SJSA1 (cell line): ENCODE measurements around the gene CTF1. TPM values are rescaled to one million over a fixed set of nuclear protein-coding genes. Genes with fewer than 3 reads are reported as not detected.
A peak's percentile ranks its signal among the peaks of the same experiment; 100 is the strongest.

ENCODE experiments used
- DNase-seq, 2 experiments: peaks; one replicate each; pipeline ENCODE4 v3.0.0-alpha.2; 2015 to 2020; ENCODE audit warnings: low spot score in 2 of 2, low read depth in 1 of 2
- H3K27ac ChIP-seq: fragments of 250-450 bp; sonication (Bioruptor Pico); 2 replicates; pipeline ENCODE4 v1.5.1; 2020; ENCODE audit warnings: mild to moderate bottlenecking, moderate library complexity
- H3K27me3 ChIP-seq: fragments of 250-450 bp; sonication (Bioruptor Pico); replicated peaks from 2 replicates; pipeline ENCODE4 v1.5.1; 2020; ENCODE audit warnings: mild to moderate bottlenecking, moderate library complexity
- H3K36me3 ChIP-seq: fragments of 250-450 bp; sonication (Bioruptor Pico); 2 replicates; pipeline ENCODE4 v1.5.1; 2020; ENCODE audit warnings: mild to moderate bottlenecking
- H3K4me1 ChIP-seq: fragments of 250-450 bp; sonication (Bioruptor Pico); replicated peaks from 2 replicates; pipeline ENCODE4 v1.6.1; 2021; ENCODE audit warnings: mild to moderate bottlenecking
- H3K4me3 ChIP-seq: fragments of 250-450 bp; sonication (Bioruptor Pico); 2 replicates; pipeline ENCODE4 v1.5.1; 2020; ENCODE audit warnings: mild to moderate bottlenecking
- H3K9me3 ChIP-seq: fragments of 250-450 bp; sonication (Bioruptor Pico); replicated peaks from 2 replicates; pipeline ENCODE4 v1.5.1; 2020; ENCODE audit warnings: mild to moderate bottlenecking
- total RNA-seq: library from RNA; depleted of rRNA; stranded (reverse); fragments of >200 nt; shearing (Covaris generic); gene quantifications from 2 replicates; pipeline ENCODE4 v1.2.3, GENCODE V29; 2014

Gene CTF1
- total RNA-seq, 1 experiment from 2014 or later: 1.3 TPM

DNA sequence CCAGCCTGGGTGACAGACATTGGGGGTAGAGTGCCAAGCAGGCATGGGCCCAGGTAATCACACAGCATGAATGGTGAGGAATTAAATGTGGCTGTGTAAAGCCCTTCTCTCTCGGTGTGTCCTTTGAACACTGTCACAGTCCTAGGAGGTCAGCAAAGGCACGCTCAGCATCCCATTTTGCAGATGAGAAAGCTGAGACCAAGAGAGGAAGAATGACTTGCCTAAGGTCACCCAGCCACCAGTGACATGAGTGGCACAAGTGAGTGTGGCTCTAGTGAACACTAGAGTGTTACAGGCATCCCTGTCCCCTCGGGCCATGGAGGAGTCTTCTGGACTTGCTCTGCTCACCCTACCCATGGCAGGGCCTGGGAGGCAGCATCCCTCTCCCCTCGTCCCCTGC is 10.7 kb downstream of the CTF1 start:
- no peak for DNase-seq
- H3K9me3 ChIP-seq: no peaks in the 10 kb centered on the region

GRCh38 chr16:30910427-30911029 is 14.1 kb downstream of the CTF1 start:
- Histone ChIP-seq H3K4me1 (no peaks in the 10 kb centered on the region), H3K9me3 (no peaks in the 10 kb centered on the region), H3K36me3 (no peaks in the 10 kb centered on the region), H3K4me3 (no peak overlapping the region), H3K27ac (no peak overlapping the region), H3K27me3 (no peaks in the 10 kb centered on the region)
- no peak for DNase-seq

More for the DNA sequence above, 10.7 kb downstream of the CTF1 start:
- Histone ChIP-seq H3K27ac (no peak overlapping the region), H3K27me3 (no peaks in the 10 kb centered on the region), H3K36me3 (no peaks in the 10 kb centered on the region), H3K4me3 (no peak overlapping the region), H3K4me1 (peaks cover 6% of the 10 kb centered on the region)

- no peaks in the 10 kb centered on the region for H3K36me3 ChIP-seq
- no peaks in the 10 kb centered on the region for H3K27me3 ChIP-seq
These were observed 16.5 kb downstream of the CTF1 start for GRCh38 chr16:30912794-30913412.

DNA sequence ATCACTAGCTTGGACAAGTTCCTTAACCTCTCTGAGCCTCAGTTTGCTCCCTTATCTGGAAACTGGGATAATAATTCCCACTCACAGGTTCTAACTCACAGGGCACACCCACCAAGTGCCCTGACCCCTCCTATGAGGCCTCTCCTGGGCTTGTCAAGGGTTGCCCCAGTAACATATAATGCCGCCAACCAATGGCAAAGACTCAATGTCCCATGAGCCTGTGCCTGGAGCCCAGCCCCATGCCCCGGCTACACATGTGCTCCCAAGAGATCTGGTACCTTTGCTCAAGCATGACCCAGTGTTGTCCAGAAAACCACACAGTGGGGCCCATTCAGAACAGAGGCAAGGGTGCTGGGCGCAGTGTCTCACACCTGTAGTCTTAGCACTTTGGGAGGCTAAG is 18.4 kb downstream of the CTF1 start:
- no peak for DNase-seq
- Histone ChIP-seq H3K36me3 (no peaks in the 10 kb centered on the region), H3K27me3 (no peaks in the 10 kb centered on the region)

More at GRCh38 chr16:30912794-30913412, 16.5 kb downstream of the CTF1 start:
- no peak for DNase-seq
- H3K9me3 ChIP-seq: no peaks in the 10 kb centered on the region
- no peak overlapping the region for H3K27ac ChIP-seq
- H3K4me1 ChIP-seq: no peaks in the 10 kb centered on the region
- no peak overlapping the region for H3K4me3 ChIP-seq

GRCh38 chr16:30918614-30919013 is 22.2 kb downstream of the CTF1 start:
- Histone ChIP-seq H3K4me1 (no peaks in the 10 kb centered on the region), H3K27me3 (no peaks in the 10 kb centered on the region), H3K27ac (no peak overlapping the region), H3K36me3 (no peaks in the 10 kb centered on the region), H3K9me3 (no peaks in the 10 kb centered on the region), H3K4me3 (no peak overlapping the region)
- no peak for DNase-seq

More for the DNA sequence above, 18.4 kb downstream of the CTF1 start:
- no peaks in the 10 kb centered on the region for H3K9me3 ChIP-seq
- H3K27ac ChIP-seq: no peak overlapping the region
- H3K4me1 ChIP-seq: no peaks in the 10 kb centered on the region
- H3K4me3 ChIP-seq: no peak overlapping the region

- no peak overlapping the region for H3K4me3 ChIP-seq
- no peaks in the 10 kb centered on the region for H3K9me3 ChIP-seq
- no peak overlapping the region for H3K27ac ChIP-seq
- DNase-seq: no peak
- no peaks in the 10 kb centered on the region for H3K4me1 ChIP-seq
- no peaks in the 10 kb centered on the region for H3K27me3 ChIP-seq
- no peaks in the 10 kb centered on the region for H3K36me3 ChIP-seq
These were observed 24.5 kb downstream of the CTF1 start for GRCh38 chr16:30920891-30921290.

GRCh38 chr16:30921459-30921747 is 25.0 kb downstream of the CTF1 start:
- no peaks in the 10 kb centered on the region for H3K27me3 ChIP-seq
- H3K27ac ChIP-seq: no peak overlapping the region
- no peak for DNase-seq
- H3K9me3 ChIP-seq: no peaks in the 10 kb centered on the region
- H3K4me3 ChIP-seq: peak overlapping the region; percentile 57
- no peaks in the 10 kb centered on the region for H3K36me3 ChIP-seq
- H3K4me1 ChIP-seq: no peaks in the 10 kb centered on the region

DNA sequence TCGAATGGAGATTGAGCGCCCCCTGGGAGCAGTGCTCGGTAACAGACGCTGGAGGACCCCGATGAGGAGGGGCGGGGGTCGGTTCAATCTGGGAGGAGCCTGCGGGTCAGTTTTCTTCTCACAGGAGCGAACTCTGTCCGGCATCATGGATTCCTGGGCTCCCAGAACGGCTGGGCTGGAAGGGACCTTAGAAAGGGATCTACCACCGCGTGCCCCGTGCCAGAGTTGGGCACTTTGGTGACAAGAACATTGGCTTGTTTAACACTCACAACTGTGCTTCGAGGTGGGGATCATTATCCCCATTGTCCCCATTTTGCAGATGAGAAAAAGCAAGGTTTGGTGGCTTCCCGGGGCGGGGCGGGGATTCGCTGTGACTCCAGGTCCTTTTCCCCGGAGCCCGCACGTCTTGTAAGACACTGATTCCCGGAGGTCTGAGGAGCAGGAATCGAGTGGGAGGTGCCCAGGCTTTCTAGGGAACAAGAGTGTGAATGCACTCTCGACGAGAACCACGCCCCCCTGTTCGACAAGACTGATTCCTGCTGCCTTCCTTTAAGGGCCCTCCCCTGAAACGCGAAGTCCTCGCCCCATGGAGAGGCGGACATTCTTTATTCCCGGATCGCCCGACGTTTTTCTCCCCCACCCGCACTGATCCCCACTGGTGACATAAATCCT is 25.5 kb downstream of the CTF1 start:
- Histone ChIP-seq H3K27ac (peak overlapping the region; percentile 42), H3K36me3 (peaks cover 2% of the 10 kb centered on the region; the same call in 1 of the 2 replicates), H3K27me3 (no peaks in the 10 kb centered on the region), H3K9me3 (no peaks in the 10 kb centered on the region), H3K4me1 (no peaks in the 10 kb centered on the region), H3K4me3 (peak overlapping the region; percentile 57)
- peak; percentile 89 to 93 for DNase-seq

GRCh38 chr16:30922420-30922959 is 26.1 kb downstream of the CTF1 start:
- Histone ChIP-seq H3K36me3 (peaks cover 7% of the 10 kb centered on the region), H3K9me3 (no peaks in the 10 kb centered on the region), H3K4me1 (no peaks in the 10 kb centered on the region), H3K27ac (peak overlapping the region; percentile 80), H3K27me3 (no peaks in the 10 kb centered on the region), H3K4me3 (peak overlapping the region; percentile 57)
- peak; percentile 100 for DNase-seq

DNA sequence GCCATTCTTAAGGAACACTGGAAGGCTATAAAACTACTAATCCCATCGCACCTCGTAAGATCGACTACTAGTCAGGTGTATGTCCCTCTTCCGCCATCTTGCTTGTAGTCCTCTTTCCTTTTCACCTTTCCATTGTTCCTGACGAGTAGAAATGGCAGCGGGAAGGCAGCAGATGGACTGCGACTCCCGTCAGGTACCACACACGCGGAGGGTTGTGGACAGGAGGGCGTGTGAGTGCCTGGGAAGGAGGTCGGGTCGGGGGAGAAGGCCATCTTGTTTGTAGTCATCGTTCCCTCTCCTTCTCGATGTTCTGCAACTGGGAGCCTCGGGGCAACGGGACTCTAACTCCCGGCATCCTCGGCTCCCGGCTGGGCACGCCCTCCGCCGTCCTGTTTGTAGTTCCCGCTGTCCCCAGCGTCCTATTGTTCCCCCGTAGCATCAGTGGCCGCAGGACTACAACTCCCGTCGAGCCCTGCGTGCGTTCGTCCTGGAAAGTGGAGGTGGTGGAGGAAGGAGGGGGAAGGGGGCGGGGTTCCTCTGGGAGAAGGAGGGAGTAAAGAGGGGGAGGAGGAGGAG is 26.6 kb downstream of the CTF1 start:
- DNase-seq: peak; percentile 99 to 100
- H3K4me1 ChIP-seq: no peaks in the 10 kb centered on the region
- H3K27me3 ChIP-seq: no peaks in the 10 kb centered on the region
- no peaks in the 10 kb centered on the region for H3K9me3 ChIP-seq
- peak overlapping the region; percentile 80 for H3K27ac ChIP-seq
- peak overlapping the region; percentile 57 for H3K4me3 ChIP-seq
- H3K36me3 ChIP-seq: peaks cover 10% of the 10 kb centered on the region

DNA sequence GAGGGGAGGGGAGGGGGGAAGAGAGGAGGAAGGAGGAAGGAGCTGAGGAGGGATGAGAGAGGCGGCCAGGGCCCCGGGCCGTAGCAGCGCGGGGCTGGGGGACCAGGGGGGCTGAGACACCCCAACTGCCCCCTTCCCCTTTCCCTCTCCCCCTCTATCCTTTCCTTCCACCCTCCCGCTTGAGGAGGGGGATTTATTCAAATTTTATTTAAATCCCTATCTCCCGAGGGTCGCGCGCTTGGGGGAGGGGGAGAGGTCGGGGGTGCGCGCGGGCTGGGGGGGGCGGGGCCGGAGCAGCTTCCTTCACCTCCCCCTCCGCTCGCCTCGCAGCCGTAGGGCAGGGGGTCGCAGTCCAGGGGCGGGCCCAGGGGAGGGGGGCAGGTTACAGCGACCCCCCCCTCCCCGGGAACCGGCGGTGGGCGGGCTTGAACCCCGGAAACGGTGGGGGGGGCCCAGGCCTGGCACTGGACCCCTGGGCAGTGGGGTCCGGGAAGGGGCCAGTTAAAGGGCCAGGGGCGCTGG is 27.2 kb downstream of the CTF1 start, which contains the start of gene FBXL19:
Gene FBXL19, plus strand, starts transcription at position 19 of the 522 bp plus-strand sequence. CDS start 2,183 bp downstream, outside the sequence.
- Histone ChIP-seq H3K27me3 (no peaks in the 10 kb centered on the region), H3K27ac (peak within 1 kb of the TSS; percentile 80), H3K9me3 (no peaks in the 10 kb centered on the region), H3K4me1 (no peaks in the 10 kb centered on the region), H3K4me3 (peak within 1 kb of the TSS; percentile 57), H3K36me3 (peaks cover 10% of the 10 kb centered on the region)
- DNase-seq: no peak

GRCh38 chr16:30924076-30924912 is 27.9 kb downstream of the CTF1 start:
- H3K36me3 ChIP-seq: peaks cover 10% of the 10 kb centered on the region
- no peaks in the 10 kb centered on the region for H3K27me3 ChIP-seq
- no peaks in the 10 kb centered on the region for H3K9me3 ChIP-seq
- DNase-seq: no peak
- no peak overlapping the region for H3K27ac ChIP-seq
- no peaks in the 10 kb centered on the region for H3K4me1 ChIP-seq
- H3K4me3 ChIP-seq: peak overlapping the region; percentile 57
